Superior temporal gyrus (tissue), 1 donor: Measurements from ENCODE around the gene CIAO2A.
"Not testable (repeated sequence)": the region's sequence is repeated elsewhere in the genome, so short reads cannot be mapped to it uniquely, and the experiment has no call there.

ENCODE experiments used
- DNase-seq: peaks from one replicate; pipeline ENCODE4 v3.0.0-alpha.2; 2016; ENCODE audit errors: extremely low spot score

The CIAO2A gene

GRCh38 chr15:64071931-64072765 lies 21.5 kb downstream of the CIAO2A start:
- DNase-seq: no peak

GRCh38 chr15:64070965-64071851 lies 22.4 kb downstream of the CIAO2A start:
- peak; percentile 58 for DNase-seq

DNA sequence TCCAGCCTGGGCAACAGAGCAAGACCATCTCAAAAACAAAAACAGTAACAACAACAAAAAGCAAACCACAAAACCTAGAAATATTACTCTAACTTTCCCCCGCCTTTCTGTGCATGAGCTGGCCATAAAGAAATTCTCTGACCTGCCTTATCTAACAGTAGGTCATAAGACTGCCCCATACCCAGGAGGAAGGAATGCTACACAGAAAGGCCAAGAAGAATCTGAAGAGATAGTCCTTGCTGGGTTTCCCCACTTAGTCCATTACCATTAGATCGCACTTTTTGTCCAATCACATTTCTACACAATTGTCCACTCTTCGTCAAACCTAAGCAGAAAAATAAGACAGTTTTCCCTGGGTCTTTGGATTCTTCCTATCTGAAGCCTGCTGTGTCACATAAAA lies 23.5 kb downstream of the CIAO2A start:
- DNase-seq: no peak

DNA sequence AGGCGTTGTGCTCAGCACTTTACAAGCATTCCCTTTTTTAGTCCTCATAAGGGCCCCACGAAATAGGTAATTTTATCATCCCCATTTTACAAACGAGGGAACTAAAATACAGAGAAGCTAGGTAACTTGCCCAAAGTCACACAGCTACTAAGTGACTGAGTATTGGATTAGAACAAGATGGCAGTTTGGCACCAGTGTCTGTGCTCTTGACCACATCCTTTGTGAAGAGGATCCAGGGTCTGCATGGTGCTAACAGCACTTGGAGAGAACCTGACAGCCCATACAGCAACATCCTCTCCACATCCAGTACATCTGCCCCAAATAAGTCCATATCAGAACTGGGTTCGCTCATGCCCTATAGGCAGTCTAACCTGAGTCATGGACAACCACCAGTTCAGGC lies 25.5 kb downstream of the CIAO2A start:
- DNase-seq: no peak

DNA sequence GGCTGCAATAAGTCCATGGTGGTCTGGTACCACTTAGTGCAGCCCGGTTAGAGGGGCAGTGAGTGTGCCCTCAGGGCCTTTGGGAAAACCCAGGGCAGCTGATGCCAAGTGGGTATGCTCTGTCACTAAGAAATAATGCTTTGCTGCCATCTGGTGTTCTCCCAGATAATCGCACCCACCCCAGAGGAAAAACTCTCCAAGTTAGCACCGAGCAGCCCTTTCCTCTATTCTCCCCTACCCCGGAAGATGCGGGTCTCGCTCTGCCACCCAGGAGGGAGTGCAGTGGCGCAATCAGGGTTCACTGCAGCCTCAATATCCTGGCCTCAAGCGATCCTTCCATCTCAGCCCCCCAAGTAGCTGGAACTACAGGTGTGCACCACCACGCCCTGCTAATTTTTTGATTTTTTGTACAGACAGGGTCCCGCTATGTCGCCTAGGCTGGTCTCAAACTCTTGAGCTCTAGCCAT lies 26.0 kb downstream of the CIAO2A start:
- DNase-seq: peak; percentile 93

DNA sequence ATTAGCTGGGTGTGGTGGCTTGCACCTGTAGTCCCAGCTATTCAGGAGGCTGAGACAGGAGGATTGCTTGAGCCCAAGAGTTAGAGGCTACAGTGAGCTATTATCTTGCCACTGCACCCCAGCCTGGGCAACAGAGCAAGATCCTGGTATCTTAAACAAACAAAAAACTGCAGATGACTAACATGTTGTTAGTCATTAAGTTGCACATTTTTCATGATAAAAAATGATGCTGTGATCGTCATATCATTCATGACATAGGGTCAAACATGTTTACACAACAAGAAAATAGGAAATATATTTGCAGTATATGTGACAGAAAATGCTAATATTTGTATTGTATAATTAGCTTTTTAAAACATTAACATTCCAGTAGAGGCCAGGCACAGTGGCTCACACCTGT lies 27.2 kb downstream of the CIAO2A start:
- DNase-seq: no peak

- DNase-seq: no peak
Measured at GRCh38 chr15:64060716-64061115, 32.9 kb downstream of the CIAO2A start.

- not testable (repeated sequence) for DNase-seq
Measured at GRCh38 chr15:64059104-64059503, 34.5 kb downstream of the CIAO2A start.

GRCh38 chr15:64058279-64058678 lies 35.4 kb downstream of the CIAO2A start:
- no peak for DNase-seq

- not testable (repeated sequence) for DNase-seq
Measured at GRCh38 chr15:64053674-64054073, 40.0 kb downstream of the CIAO2A start.

DNA sequence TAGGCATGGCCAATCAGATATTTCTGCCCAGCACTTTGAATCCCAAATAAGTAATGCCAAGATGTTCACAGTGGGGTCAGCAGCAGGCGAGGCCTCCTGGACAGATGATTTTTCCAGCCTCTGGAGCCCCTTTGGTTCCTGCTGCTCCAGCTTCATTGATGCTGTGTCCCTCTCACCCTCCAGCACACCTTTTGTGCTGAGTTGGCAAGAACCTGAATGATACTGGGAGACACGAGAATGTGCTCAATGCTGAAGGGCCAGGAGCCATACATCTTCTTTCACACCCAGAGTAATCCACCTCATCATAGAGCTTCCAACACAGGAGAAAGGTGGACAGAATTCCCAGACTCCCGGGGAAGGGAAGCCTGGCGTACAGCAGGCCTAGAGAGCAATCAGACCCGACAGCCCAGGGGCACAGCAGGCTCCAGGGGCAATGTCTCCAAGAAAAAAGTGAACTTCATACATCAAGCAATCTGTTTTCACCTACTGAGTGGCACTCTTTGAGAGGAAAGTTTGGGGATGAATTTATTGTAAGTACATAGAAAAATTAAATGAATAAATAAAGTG lies 40.6 kb downstream of the CIAO2A start:
- no peak for DNase-seq

DNA sequence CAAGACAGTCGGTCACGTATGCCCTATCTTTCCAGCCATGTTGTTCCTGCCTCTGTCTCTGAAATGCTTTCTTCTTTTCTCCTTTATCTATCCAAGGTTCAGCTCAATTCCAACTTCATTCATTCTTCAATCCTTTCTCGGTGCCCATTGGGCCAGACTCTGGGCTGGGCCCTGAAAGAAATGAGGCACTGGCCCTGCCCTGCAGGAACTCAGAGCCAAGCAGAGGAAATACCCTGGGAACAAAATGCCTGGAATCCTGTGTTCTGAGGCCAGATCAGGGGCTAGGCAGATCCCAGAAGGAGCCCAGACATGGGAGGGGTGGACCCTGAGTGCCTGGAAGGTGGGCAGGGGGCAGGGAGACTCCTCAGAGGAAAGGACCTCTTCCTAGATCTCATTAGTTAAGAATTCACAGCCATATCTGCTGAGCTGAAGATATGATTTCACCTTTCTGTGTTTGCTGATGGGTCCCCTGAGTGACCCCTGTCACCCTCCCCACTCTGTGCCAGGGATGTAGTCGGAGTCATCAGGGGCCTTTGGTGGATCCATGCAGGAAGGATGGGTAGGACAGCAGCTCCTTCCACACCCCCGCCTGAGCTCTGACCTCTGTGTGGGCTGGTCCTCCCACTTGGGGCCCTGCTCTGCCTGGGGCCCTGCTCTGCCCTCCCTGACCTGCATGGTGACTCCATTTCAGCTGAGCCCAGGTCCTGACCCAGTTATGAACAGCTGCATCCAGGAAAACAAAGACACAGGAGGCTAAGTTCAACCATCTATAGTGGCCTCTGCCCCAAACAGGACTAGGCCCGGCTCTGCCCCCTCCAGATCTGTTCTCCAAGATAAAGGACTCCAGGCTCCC lies 42.0 kb downstream of the CIAO2A start:
- DNase-seq: no peak

DNA sequence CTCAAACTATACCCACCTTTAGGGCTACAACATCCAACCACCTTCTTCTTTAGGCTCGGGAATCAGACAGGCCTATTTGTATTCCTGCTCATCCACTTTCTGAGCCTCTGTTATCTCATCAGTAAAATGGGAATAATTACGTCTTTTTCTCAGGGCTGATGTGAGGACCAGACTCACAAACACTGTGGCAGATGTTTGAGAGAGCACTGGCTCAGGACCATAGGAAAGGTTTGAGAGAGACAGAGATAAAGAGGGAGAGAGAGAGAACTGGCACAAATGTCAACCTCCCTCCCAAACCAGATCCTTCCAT lies 42.6 kb downstream of the CIAO2A start:
- DNase-seq: no peak

- no peak for DNase-seq
Measured at GRCh38 chr15:64050281-64051092, 43.2 kb downstream of the CIAO2A start.

- DNase-seq: no peak
Measured at GRCh38 chr15:64048781-64049460, 44.7 kb downstream of the CIAO2A start.

GRCh38 chr15:64046421-64047153 lies 47.1 kb downstream of the CIAO2A start, which contains the start of gene DAPK2:
Gene DAPK2 (minus strand): TSS chr15:64046485. CDS start chr15:64040261, 6,224 bp downstream.
- DNase-seq: peak; percentile 77

- no peak for DNase-seq
Measured at GRCh38 chr15:64045774-64046420, 47.7 kb downstream of the CIAO2A start.

GRCh38 chr15:64045101-64045435 lies 48.6 kb downstream of the CIAO2A start:
- no peak for DNase-seq
